ENCODE measurements around the gene ERBB3.

- TF ChIP-seq POLR2A (IDR thresholded peaks at IDR 0.05; ENCODE audit: low read length), result no peak
- TF ChIP-seq GATA1 (IDR thresholded peaks at IDR 0.05; ENCODE audit: low read depth, low read length), result no peak
Observed at GRCh38 chr12:56082382-56082781, 2.4 kb downstream of the ERBB3 start.

Data from erythroblast (primary cell).